GM23338 (cell line): Measurements from ENCODE around the gene TWSG1. TPM values are rescaled to one million over a fixed set of nuclear protein-coding genes. Genes with fewer than 3 reads are reported as not detected.
"Not testable (repeated sequence)": the region's sequence is repeated elsewhere in the genome, so short reads cannot be mapped to it uniquely, and the experiment has no call there.

Experiments
- ATAC-seq: fragments of 200-7000 bp; cut with Tn5 transposase; 3 replicates; pipeline ENCODE4 v1.9.1; 2020
- DNase-seq: peaks from one replicate; pipeline ENCODE4 v3.0.0-alpha.2; 2015; ENCODE audit warnings: low spot score
- H2AFZ ChIP-seq: fragments of 200-600 bp; sonication (generic); 2 replicates; pipeline ENCODE4 v1.8.0; 2016; ENCODE audit warnings: antibody characterized with exemption, mild to moderate bottlenecking, moderate library complexity
- H3F3A ChIP-seq: fragments of 200-600 bp; sonication (generic); replicated peaks from 2 replicates; pipeline ENCODE4 v1.8.0; 2017; ENCODE audit warnings: antibody characterized with exemption, mixed run types, low read depth
- H3K27ac ChIP-seq: fragments of 200-600 bp; sonication (generic); 2 replicates; pipeline ENCODE4 v1.6.1; 2016; ENCODE audit warnings: low read depth
- H3K27me3 ChIP-seq: fragments of 200-600 bp; sonication (generic); 2 replicates; pipeline ENCODE4 v1.8.0; 2016; ENCODE audit warnings: mild to moderate bottlenecking, mixed run types, moderate library complexity; ENCODE audit not compliant: insufficient read depth
- H3K36me3 ChIP-seq: fragments of 200-600 bp; sonication (generic); 2 replicates; pipeline ENCODE4 v1.8.0; 2016; ENCODE audit warnings: mild to moderate bottlenecking; ENCODE audit not compliant: insufficient read depth
- H3K4me1 ChIP-seq: fragments of 200-600 bp; sonication (generic); 2 replicates; pipeline ENCODE4 v1.8.0; 2016; ENCODE audit warnings: mild to moderate bottlenecking, moderate library complexity; ENCODE audit not compliant: insufficient read depth
- H3K4me2 ChIP-seq: fragments of 200-600 bp; sonication (generic); 2 replicates; pipeline ENCODE4 v1.7.1; 2017; ENCODE audit warnings: mixed run types
- H3K4me3 ChIP-seq: fragments of 200-600 bp; sonication (generic); 2 replicates; pipeline ENCODE4 v1.6.1; 2016; ENCODE audit warnings: mixed run types
- H3K79me2 ChIP-seq: fragments of 200-600 bp; sonication (generic); replicated peaks from 2 replicates; pipeline ENCODE4 v1.8.0; 2017; ENCODE audit warnings: mild to moderate bottlenecking; ENCODE audit not compliant: insufficient read depth
- H3K9me2 ChIP-seq: fragments of 200-600 bp; sonication (generic); 2 replicates; pipeline ENCODE4 v1.8.0; 2017; ENCODE audit not compliant: insufficient read depth
- H4K20me1 ChIP-seq: fragments of 200-600 bp; sonication (generic); replicated peaks from 2 replicates; pipeline ENCODE4 v1.8.0; 2017; ENCODE audit warnings: mild to moderate bottlenecking; ENCODE audit not compliant: insufficient read depth
- H3K27ac Mint-ChIP-seq: 2 replicates; pipeline ENCODE4 v1.8.0; 2020; ENCODE audit warnings: inconsistent platforms, mild to moderate bottlenecking, moderate library complexity, mixed read lengths
- H3K27me3 Mint-ChIP-seq: 3 replicates; pipeline ENCODE4 v1.8.0; 2022; ENCODE audit warnings: low read depth, mild to moderate bottlenecking, moderate library complexity, mixed read lengths, inconsistent platforms; ENCODE audit not compliant: insufficient read depth, poor library complexity
- H3K36me3 Mint-ChIP-seq: 3 replicates; pipeline ENCODE4 v1.8.0; 2021; ENCODE audit warnings: low read depth, mild to moderate bottlenecking, inconsistent platforms, moderate library complexity, mixed read lengths
- H3K4me1 Mint-ChIP-seq: 3 replicates; pipeline ENCODE4 v1.8.0; 2020; ENCODE audit warnings: mild to moderate bottlenecking, inconsistent platforms, mixed read lengths
- H3K4me3 Mint-ChIP-seq: 3 replicates; pipeline ENCODE4 v1.8.0; 2021; ENCODE audit warnings: moderate library complexity, mild to moderate bottlenecking, inconsistent platforms, mixed read lengths
- H3K9me3 Mint-ChIP-seq: 3 replicates; pipeline ENCODE4 v1.8.0; 2020; ENCODE audit warnings: moderate library complexity, mild to moderate bottlenecking, inconsistent platforms, mixed read lengths
- CREB1 ChIP-seq: fragments of 250-450 bp; sonication (Bioruptor Pico); IDR thresholded peaks from 2 replicates; pipeline ENCODE4 v1.5.0; 2020; ENCODE audit warnings: low read depth, mild to moderate bottlenecking, moderate library complexity
- EZH2phosphoT487 ChIP-seq: fragments of 200-600 bp; sonication (generic); IDR thresholded peaks from one replicate; pipeline ENCODE4 v1.8.1; 2018; ENCODE audit warnings: antibody characterized with exemption; ENCODE audit not compliant: unreplicated experiment
- JUNB ChIP-seq: IDR thresholded peaks from one replicate; pipeline ENCODE4 v1.6.1; 2016; ENCODE audit warnings: antibody characterized with exemption; ENCODE audit not compliant: unreplicated experiment
- NANOG ChIP-seq: IDR thresholded peaks from 2 replicates; pipeline ENCODE4 v1.6.1; 2016; ENCODE audit warnings: antibody characterized with exemption, borderline replicate concordance
- POLR2AphosphoS5 ChIP-seq: IDR thresholded peaks from 2 replicates; pipeline ENCODE4 v1.6.1; 2016; ENCODE audit warnings: antibody characterized with exemption, low read depth
- STAT1 ChIP-seq: IDR thresholded peaks from one replicate; pipeline ENCODE4 v1.6.1; 2016; ENCODE audit warnings: antibody characterized with exemption; ENCODE audit not compliant: unreplicated experiment
- ZNF114 ChIP-seq: fragments of 250-450 bp; sonication (Bioruptor Pico); IDR thresholded peaks from 2 replicates; pipeline ENCODE4 v1.5.0; 2020; ENCODE audit warnings: mild to moderate bottlenecking, moderate library complexity
- ZNF331 ChIP-seq: fragments of 250-450 bp; sonication (Bioruptor Pico); IDR thresholded peaks from 2 replicates; pipeline ENCODE4 v1.5.0; 2020; ENCODE audit warnings: low read depth, mild to moderate bottlenecking, moderate library complexity
- polyA plus RNA-seq: library from polyadenylated mRNA; unstranded; fragments of >200 nt; fragmentation: Nextera tagmentation; extraction: Ambion mirVana; gene quantifications from 2 replicates; pipeline ENCODE4 v1.2.1, GENCODE V29; 2016
- total RNA-seq: library from RNA; depleted of rRNA; stranded (reverse); fragments of >200 nt; shearing (Covaris generic); gene quantifications from 2 replicates; pipeline ENCODE4 v1.2.3, GENCODE V29; 2014
- TF ChIP-seq, protein P1 (sequence below): IDR thresholded peaks from 2 replicates; pipeline ENCODE4 v1.6.1; 2016; ENCODE audit warnings: antibody characterized with exemption
- TF ChIP-seq, protein P2 (sequence below): fragments of 250-450 bp; sonication (Bioruptor Pico); IDR thresholded peaks from 2 replicates; pipeline ENCODE4 v1.5.0; 2020; ENCODE audit warnings: mild to moderate bottlenecking, moderate library complexity
- TF ChIP-seq, protein P3 (sequence below): IDR thresholded peaks from one replicate; pipeline ENCODE4 v1.6.1; 2018; ENCODE audit warnings: antibody characterized with exemption; ENCODE audit not compliant: unreplicated experiment

The TWSG1 gene
- total and polyA plus RNA-seq, 2 experiments from 2014 or later = 11.5 to 29.1 TPM

DNA sequence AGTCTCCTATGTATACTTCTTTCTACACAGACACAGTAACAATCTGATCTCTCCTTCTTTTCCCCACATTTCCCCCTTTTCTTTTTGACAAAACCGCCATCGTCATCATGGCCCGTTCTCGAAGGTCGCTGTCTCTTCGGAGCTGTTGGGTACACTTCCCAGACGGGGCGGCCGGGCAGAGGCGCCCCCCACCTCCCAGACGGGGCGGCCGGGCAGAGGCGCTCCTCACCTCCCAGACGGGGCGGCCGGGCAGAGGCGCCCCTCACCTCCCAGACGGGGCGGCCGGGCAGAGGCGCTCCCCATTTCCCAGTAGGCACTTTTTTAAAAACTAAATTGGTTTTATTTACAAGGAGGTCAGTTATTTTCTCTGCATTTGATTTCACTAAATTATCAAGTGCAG, 95.7 kb downstream of the TWSG1 start:
- not testable (repeated sequence) for H3K27ac ChIP-seq, ATAC-seq, H3K36me3 ChIP-seq, H3K36me3 Mint-ChIP-seq, H3K9me2 ChIP-seq, H3K4me1 Mint-ChIP-seq, DNase-seq, H3K4me2 ChIP-seq, H3K79me2 ChIP-seq, H2AFZ ChIP-seq, H3K4me3 Mint-ChIP-seq, H3K4me1 ChIP-seq, H3K27ac Mint-ChIP-seq, H3K27me3 ChIP-seq, H3K27me3 Mint-ChIP-seq, H4K20me1 ChIP-seq, H3F3A ChIP-seq, H3K4me3 ChIP-seq
- H3K9me3 Mint-ChIP-seq = peaks cover 14% of the 10 kb centered on the region; the same call in 2 of the 3 replicates

DNA sequence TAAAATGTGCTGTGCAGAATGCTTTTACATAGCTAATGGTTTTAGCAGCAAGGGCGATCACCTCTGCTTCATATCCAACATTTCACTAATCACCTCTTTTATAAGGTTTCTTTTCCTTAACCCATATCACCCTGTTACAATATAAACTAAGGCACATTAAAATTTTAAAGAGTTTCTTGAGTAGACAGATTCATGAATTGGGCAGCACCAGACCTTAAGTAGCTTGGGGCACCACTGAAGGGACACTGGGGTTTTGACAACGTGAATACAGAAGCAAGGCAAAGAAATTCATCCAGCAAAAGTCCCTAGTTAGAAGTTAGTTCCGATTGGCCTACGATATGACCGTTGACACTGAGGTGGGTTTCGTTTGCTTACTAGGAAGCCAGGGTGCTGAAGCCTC, 96.7 kb downstream of the TWSG1 start:
- no peak overlapping the region for H3K4me2 ChIP-seq
- Mint-ChIP-seq H3K4me1 (peaks cover 6% of the 10 kb centered on the region), H3K36me3 (peaks cover 5% of the 10 kb centered on the region; the same call in 2 of the 3 replicates), H3K9me3 (peaks cover 14% of the 10 kb centered on the region; the same call in 2 of the 3 replicates), H3K27me3 (peaks cover 6% of the 10 kb centered on the region), H3K27ac (no peak overlapping the region), H3K4me3 (no peak overlapping the region)
- H3F3A ChIP-seq = no peaks in the 10 kb centered on the region
- H3K36me3 ChIP-seq = peaks cover 3% of the 10 kb centered on the region; the same call in 1 of the 2 replicates
- no peaks in the 10 kb centered on the region for H3K79me2 ChIP-seq
- H3K27me3 ChIP-seq = no peaks in the 10 kb centered on the region
- no peak overlapping the region for H3K27ac ChIP-seq
- no peaks in the 10 kb centered on the region for H3K9me2 ChIP-seq
- no peak overlapping the region for H2AFZ ChIP-seq
- H3K4me3 ChIP-seq = no peak overlapping the region
- DNase-seq (no peak), ATAC-seq (no peak)
- 0 out of 2 replicates have a peak, but pooled peaks cover 4% of the 10 kb centered on the region for H3K4me1 ChIP-seq
- H4K20me1 ChIP-seq = no peaks in the 10 kb centered on the region
- TF ChIP-seq EZH2phosphoT487 (no peak), JUNB (no peak), NANOG (no peak), CREB1 (CRISPR knock-in tag) (no peak), ZNF114 (CRISPR knock-in tag) (no peak), ZNF331 (CRISPR knock-in tag) (no peak), POLR2AphosphoS5 (no peak), STAT1 (no peak)
- TF ChIP-seq, protein P1, sequence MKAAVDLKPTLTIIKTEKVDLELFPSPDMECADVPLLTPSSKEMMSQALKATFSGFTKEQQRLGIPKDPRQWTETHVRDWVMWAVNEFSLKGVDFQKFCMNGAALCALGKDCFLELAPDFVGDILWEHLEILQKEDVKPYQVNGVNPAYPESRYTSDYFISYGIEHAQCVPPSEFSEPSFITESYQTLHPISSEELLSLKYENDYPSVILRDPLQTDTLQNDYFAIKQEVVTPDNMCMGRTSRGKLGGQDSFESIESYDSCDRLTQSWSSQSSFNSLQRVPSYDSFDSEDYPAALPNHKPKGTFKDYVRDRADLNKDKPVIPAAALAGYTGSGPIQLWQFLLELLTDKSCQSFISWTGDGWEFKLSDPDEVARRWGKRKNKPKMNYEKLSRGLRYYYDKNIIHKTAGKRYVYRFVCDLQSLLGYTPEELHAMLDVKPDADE = no peak
- TF ChIP-seq, protein P2, sequence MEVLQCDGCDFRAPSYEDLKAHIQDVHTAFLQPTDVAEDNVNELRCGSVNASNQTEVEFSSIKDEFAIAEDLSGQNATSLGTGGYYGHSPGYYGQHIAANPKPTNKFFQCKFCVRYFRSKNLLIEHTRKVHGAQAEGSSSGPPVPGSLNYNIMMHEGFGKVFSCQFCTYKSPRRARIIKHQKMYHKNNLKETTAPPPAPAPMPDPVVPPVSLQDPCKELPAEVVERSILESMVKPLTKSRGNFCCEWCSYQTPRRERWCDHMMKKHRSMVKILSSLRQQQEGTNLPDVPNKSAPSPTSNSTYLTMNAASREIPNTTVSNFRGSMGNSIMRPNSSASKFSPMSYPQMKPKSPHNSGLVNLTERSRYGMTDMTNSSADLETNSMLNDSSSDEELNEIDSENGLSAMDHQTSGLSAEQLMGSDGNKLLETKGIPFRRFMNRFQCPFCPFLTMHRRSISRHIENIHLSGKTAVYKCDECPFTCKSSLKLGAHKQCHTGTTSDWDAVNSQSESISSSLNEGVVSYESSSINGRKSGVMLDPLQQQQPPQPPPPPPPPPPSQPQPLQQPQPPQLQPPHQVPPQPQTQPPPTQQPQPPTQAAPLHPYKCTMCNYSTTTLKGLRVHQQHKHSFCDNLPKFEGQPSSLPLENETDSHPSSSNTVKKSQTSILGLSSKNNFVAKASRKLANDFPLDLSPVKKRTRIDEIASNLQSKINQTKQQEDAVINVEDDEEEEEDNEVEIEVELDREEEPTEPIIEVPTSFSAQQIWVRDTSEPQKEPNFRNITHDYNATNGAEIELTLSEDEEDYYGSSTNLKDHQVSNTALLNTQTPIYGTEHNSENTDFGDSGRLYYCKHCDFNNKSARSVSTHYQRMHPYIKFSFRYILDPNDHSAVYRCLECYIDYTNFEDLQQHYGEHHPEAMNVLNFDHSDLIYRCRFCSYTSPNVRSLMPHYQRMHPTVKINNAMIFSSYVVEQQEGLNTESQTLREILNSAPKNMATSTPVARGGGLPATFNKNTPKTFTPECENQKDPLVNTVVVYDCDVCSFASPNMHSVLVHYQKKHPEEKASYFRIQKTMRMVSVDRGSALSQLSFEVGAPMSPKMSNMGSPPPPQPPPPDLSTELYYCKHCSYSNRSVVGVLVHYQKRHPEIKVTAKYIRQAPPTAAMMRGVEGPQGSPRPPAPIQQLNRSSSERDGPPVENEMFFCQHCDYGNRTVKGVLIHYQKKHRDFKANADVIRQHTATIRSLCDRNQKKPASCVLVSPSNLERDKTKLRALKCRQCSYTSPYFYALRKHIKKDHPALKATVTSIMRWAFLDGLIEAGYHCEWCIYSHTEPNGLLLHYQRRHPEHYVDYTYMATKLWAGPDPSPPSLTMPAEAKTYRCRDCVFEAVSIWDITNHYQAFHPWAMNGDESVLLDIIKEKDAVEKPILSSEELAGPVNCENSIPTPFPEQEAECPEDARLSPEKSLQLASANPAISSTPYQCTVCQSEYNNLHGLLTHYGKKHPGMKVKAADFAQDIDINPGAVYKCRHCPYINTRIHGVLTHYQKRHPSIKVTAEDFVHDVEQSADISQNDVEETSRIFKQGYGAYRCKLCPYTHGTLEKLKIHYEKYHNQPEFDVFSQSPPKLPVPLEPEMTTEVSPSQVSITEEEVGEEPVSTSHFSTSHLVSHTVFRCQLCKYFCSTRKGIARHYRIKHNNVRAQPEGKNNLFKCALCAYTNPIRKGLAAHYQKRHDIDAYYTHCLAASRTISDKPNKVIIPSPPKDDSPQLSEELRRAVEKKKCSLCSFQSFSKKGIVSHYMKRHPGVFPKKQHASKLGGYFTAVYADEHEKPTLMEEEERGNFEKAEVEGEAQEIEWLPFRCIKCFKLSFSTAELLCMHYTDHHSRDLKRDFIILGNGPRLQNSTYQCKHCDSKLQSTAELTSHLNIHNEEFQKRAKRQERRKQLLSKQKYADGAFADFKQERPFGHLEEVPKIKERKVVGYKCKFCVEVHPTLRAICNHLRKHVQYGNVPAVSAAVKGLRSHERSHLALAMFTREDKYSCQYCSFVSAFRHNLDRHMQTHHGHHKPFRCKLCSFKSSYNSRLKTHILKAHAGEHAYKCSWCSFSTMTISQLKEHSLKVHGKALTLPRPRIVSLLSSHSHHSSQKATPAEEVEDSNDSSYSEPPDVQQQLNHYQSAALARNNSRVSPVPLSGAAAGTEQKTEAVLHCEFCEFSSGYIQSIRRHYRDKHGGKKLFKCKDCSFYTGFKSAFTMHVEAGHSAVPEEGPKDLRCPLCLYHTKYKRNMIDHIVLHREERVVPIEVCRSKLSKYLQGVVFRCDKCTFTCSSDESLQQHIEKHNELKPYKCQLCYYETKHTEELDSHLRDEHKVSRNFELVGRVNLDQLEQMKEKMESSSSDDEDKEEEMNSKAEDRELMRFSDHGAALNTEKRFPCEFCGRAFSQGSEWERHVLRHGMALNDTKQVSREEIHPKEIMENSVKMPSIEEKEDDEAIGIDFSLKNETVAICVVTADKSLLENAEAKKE (CRISPR knock-in tag) = no peak
- TF ChIP-seq, protein P3, sequence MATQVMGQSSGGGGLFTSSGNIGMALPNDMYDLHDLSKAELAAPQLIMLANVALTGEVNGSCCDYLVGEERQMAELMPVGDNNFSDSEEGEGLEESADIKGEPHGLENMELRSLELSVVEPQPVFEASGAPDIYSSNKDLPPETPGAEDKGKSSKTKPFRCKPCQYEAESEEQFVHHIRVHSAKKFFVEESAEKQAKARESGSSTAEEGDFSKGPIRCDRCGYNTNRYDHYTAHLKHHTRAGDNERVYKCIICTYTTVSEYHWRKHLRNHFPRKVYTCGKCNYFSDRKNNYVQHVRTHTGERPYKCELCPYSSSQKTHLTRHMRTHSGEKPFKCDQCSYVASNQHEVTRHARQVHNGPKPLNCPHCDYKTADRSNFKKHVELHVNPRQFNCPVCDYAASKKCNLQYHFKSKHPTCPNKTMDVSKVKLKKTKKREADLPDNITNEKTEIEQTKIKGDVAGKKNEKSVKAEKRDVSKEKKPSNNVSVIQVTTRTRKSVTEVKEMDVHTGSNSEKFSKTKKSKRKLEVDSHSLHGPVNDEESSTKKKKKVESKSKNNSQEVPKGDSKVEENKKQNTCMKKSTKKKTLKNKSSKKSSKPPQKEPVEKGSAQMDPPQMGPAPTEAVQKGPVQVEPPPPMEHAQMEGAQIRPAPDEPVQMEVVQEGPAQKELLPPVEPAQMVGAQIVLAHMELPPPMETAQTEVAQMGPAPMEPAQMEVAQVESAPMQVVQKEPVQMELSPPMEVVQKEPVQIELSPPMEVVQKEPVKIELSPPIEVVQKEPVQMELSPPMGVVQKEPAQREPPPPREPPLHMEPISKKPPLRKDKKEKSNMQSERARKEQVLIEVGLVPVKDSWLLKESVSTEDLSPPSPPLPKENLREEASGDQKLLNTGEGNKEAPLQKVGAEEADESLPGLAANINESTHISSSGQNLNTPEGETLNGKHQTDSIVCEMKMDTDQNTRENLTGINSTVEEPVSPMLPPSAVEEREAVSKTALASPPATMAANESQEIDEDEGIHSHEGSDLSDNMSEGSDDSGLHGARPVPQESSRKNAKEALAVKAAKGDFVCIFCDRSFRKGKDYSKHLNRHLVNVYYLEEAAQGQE = no peak
